ENCODE results near the gene ZBED1.

Gene ZBED1

GRCh38 chrX:2445662-2446623 lies 54.8 kb downstream of the ZBED1 start:
- Histone ChIP-seq H3K79me2 (ENCODE audit: insufficient read depth, low read length) (no peaks in the 10 kb centered on the region), H3F3A (ENCODE audit: insufficient read depth) (no peaks in the 10 kb centered on the region), H3K4me3 (ENCODE audit: insufficient read depth, low read length, poor library complexity, severe bottlenecking) (no peak overlapping the region), H4K20me1 (ENCODE audit: low read depth, low read length) (no peaks in the 10 kb centered on the region), H3K9ac (ENCODE audit: low read length) (no peak overlapping the region), H2AFZ (ENCODE audit: low read depth, low read length, severe bottlenecking) (no peak overlapping the region), H3K27me3 (ENCODE audit: low read length) (no peaks in the 10 kb centered on the region), H3K9me2 (replicated peaks; ENCODE audit: insufficient read depth, low read length) (no peaks in the 10 kb centered on the region), H3K4me2 (ENCODE audit: low read depth, low read length, poor library complexity, severe bottlenecking) (no peak overlapping the region), H3K27ac (ENCODE audit: low read depth, low read length) (no peak overlapping the region), H3K9me3 (ENCODE audit: insufficient read depth, low read length) (no peaks in the 10 kb centered on the region), H3K36me3 (ENCODE audit: low read length) (no peaks in the 10 kb centered on the region)
- TF ChIP-seq EZH2phosphoT487 (conservative IDR thresholded peaks at IDR 0.05; ENCODE audit: low read length) (no peak), CTCF (IDR thresholded peaks at IDR 0.05; ENCODE audit: insufficient read depth, low read length, poor library complexity, severe bottlenecking) (no peak)

DNA sequence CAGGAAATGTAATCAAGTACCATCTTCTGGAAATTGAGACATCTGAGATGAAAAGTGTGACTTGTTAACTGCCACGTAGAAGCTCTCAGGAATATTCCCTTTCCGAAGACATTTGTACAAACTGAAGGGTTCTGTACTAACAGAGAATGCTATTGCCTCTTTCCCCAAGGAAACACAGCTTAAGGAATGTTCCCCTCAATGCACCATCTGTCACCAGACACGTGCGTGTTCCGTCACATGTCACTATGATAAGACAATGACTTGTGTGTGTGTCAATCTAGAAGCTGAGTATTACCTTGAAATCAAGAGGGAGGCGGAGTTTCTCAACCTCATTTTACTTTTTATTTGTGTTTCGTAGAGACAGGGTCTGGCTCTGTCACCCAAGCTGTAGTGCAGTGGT lies 58.1 kb downstream of the ZBED1 start:
- Histone ChIP-seq H3K9me2 (replicated peaks; ENCODE audit: insufficient read depth, low read length) (no peaks in the 10 kb centered on the region), H2AFZ (ENCODE audit: low read depth, low read length, severe bottlenecking) (no peak overlapping the region), H3K4me2 (ENCODE audit: low read depth, low read length, poor library complexity, severe bottlenecking) (no peak overlapping the region), H3K79me2 (ENCODE audit: insufficient read depth, low read length) (no peaks in the 10 kb centered on the region), H4K20me1 (ENCODE audit: low read depth, low read length) (no peaks in the 10 kb centered on the region), H3K27me3 (ENCODE audit: low read length) (no peaks in the 10 kb centered on the region), H3K4me3 (ENCODE audit: insufficient read depth, low read length, poor library complexity, severe bottlenecking) (no peak overlapping the region), H3K36me3 (ENCODE audit: low read length) (no peaks in the 10 kb centered on the region), H3K27ac (ENCODE audit: low read depth, low read length) (no peak overlapping the region), H3K9me3 (ENCODE audit: insufficient read depth, low read length) (no peaks in the 10 kb centered on the region), H3K9ac (ENCODE audit: low read length) (no peak overlapping the region), H3F3A (ENCODE audit: insufficient read depth) (no peaks in the 10 kb centered on the region)
- no peak for TF ChIP-seq EZH2phosphoT487 (conservative IDR thresholded peaks at IDR 0.05; ENCODE audit: low read length)
- no peak for TF ChIP-seq CTCF (IDR thresholded peaks at IDR 0.05; ENCODE audit: insufficient read depth, low read length, poor library complexity, severe bottlenecking)

DNA sequence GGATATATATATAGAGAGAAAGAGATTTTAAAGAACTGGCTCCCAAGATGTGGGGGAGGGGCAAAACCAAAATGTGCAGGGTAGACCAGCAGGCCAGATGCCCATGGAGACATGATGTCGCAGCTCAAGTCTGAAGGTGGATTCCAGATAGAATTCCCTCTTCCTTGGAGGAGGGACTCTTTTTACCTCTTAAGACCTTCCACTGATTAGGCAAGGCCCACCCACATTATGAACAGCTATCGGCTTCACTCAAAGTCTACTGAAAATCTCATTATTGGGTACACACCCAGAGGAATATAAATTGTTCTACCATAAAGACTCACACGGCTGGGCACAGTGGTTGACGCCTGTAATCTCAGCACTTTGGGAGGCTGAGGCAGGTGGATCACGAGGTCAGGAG lies 59.3 kb downstream of the ZBED1 start:
- H3K9ac ChIP-seq (ENCODE audit: low read length), result no peak overlapping the region
- no peaks in the 10 kb centered on the region for H3K36me3 ChIP-seq (ENCODE audit: low read length)
- H3K9me3 ChIP-seq (ENCODE audit: insufficient read depth, low read length), result no peaks in the 10 kb centered on the region
- no peaks in the 10 kb centered on the region for H4K20me1 ChIP-seq (ENCODE audit: low read depth, low read length)
- H3K4me3 ChIP-seq (ENCODE audit: insufficient read depth, low read length, poor library complexity, severe bottlenecking), result no peak overlapping the region
- no peak for TF ChIP-seq EZH2phosphoT487 (conservative IDR thresholded peaks at IDR 0.05; ENCODE audit: low read length)
- no peak for TF ChIP-seq CTCF (IDR thresholded peaks at IDR 0.05; ENCODE audit: insufficient read depth, low read length, poor library complexity, severe bottlenecking)
- no peaks in the 10 kb centered on the region for H3K9me2 ChIP-seq (replicated peaks; ENCODE audit: insufficient read depth, low read length)
- no peaks in the 10 kb centered on the region for H3K27me3 ChIP-seq (ENCODE audit: low read length)
- H3K27ac ChIP-seq (ENCODE audit: low read depth, low read length), result no peak overlapping the region
- no peak overlapping the region for H3K4me2 ChIP-seq (ENCODE audit: low read depth, low read length, poor library complexity, severe bottlenecking)
- H3F3A ChIP-seq (ENCODE audit: insufficient read depth), result no peaks in the 10 kb centered on the region
- H2AFZ ChIP-seq (ENCODE audit: low read depth, low read length, severe bottlenecking), result no peak overlapping the region
- H3K79me2 ChIP-seq (ENCODE audit: insufficient read depth, low read length), result no peaks in the 10 kb centered on the region
